NCI-H1436 (cell line): ENCODE measurements around the gene SLC25A38.
"Not testable (repeated sequence)": the region's sequence is repeated elsewhere in the genome, so short reads cannot be mapped to it uniquely, and the experiment has no call there.

ENCODE experiments used
- DNase-seq: peaks from one replicate; lab custom pipeline; 2025; lab: John Stamatoyannopoulos, UW

SLC25A38 gene

GRCh38 chr3:39383045-39383880 lies at the start of gene SLC25A38:
Gene SLC25A38 (plus strand): TSS chr3:39383370. CDS start chr3:39383725, 355 bp downstream.
- no peak for DNase-seq

DNA sequence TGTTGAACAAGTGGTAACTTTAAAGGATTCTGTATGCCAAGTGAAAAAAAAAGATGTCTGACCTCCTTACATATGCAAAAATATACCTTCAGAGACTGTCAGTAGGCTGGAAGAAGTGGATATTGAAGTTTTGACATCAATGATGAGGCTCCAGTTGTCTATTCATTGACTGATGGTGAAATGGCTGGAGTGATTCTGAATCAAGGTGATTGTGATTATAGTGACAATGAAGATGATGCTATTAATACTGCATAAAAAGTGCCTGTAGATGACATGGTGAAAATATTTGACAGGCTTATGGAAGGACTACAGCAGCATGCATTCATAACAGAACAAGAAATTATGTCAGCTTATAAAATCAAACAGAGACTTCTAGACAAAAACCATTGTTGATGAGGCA lies 49.6 kb upstream of the SLC25A38 start:
- DNase-seq = no peak

- DNase-seq = no peak
Measured at GRCh38 chr3:39334205-39334604, 49.0 kb upstream of the SLC25A38 start.

GRCh38 chr3:39338201-39338600 lies 45.0 kb upstream of the SLC25A38 start:
- no peak for DNase-seq

- DNase-seq = no peak
Measured at GRCh38 chr3:39339086-39339485, 44.1 kb upstream of the SLC25A38 start.

- DNase-seq = no peak
Measured at GRCh38 chr3:39343076-39343717, 40.0 kb upstream of the SLC25A38 start.

GRCh38 chr3:39343760-39344159 lies 39.4 kb upstream of the SLC25A38 start:
- DNase-seq = no peak

GRCh38 chr3:39344746-39345344 lies 38.3 kb upstream of the SLC25A38 start:
- no peak for DNase-seq

DNA sequence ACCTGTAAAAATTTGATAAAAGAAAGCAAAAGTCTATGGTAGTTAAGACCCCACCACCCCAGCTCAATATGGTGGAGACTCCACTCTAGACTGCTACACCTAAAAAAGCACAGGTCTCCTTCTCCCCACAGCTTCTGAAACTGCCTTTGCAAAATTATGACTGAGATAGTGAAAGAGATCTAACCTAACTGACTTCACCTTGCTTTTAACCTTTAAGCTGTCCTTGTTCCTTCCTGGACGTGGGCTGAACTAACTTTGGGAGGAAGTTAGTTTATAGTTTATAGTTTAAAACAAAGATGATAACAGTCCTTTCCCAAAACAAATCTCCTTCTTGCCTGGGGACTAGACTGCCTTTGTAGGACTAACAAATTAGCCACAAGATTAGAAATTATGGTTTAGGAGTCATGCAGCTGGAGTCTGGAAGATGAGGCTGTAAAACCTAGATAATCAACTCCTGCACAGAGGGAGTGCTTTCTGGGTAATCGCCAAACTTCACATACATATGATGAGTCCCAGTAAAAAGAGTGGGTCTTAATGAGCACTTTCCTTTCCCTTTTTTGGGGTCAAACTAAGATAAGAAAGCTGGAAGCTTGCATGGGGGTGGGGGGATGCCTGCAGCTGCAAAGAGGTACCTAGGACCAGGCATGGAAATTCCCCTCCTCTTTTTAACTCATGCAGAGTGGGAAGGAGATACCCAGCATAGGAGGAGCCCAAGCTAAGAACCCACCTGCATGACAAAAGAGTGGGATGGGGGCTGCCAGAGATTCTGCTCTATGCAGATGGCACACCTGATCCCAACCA lies 36.2 kb upstream of the SLC25A38 start:
- no peak for DNase-seq

- DNase-seq = no peak
Measured at GRCh38 chr3:39347586-39347876, 35.6 kb upstream of the SLC25A38 start.

DNA sequence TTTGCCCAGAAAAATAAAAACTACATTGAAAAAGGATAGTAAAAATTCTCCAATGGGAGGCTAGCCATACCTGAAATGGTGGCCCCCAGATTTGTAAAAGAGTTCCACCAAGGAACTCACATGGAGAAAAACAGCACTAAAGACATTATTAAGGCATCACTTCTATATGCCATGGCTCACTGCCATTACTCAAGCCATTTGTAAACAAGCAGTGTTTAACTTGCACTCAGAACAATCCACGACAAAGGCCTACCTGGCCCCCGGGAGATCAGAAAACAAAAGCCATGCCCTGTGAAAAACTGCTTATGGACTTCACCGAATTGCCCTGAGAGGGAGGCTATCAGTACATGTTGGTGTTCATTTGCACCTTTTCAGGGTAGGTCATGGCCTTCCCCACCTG lies 34.1 kb upstream of the SLC25A38 start:
- DNase-seq = no peak

DNA sequence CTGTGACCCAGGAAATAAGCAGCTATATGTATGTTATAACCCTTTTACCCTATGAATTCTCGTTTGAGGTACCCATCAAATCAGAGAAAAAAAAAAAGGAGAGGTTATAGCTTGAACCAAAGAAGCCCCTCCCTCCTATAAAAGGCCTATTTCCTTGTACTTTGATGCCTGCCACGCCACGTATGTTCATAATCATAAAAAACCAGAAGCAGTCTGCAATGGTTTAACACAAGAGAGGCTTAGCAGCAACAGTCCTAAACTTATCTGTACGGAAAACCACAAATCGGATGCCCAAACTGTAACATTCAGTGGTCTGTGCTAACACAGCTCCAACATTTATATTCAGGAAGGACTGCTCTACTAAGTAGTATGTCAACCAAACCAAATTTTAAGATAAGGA lies 32.5 kb upstream of the SLC25A38 start:
- DNase-seq = no peak

- DNase-seq = not testable (repeated sequence)
Measured at GRCh38 chr3:39351134-39351533, 32.0 kb upstream of the SLC25A38 start.

DNA sequence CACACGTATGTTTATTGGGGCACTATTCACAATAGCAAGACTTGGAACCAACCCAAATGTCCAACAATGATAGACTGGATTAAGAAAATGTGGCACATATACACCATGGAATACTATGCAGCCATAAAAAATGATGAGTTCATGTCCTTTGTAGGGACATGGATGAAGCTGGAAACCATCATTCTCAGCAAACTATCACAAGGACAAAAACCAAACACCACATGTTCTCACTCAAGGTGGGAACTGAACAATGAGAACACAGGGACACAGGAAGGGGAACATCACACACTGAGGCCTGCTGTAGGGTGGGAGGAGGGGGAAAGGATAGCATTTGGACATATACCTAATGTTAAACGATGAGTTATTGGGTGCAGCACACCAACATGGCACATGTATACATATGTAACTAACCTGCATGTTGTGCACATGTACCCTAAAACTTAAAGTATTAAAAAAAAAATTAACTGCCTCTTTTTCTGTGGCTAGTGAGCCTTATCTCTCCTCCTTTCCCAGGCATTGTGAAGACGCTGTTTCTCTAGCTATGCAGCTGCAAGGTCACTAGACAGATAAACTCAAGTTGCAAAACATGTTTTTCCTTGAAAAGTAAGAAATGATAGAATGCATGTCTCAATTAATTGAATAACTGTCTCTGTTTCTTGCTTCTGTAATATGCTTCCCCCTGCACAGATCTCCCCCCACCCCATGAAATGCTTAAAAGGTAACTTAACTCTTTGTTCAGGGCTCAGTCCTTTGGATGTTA lies 29.8 kb upstream of the SLC25A38 start:
- not testable (repeated sequence) for DNase-seq

GRCh38 chr3:39358333-39358732 lies 24.8 kb upstream of the SLC25A38 start:
- DNase-seq = no peak

- DNase-seq = no peak
Measured at GRCh38 chr3:39361252-39361927, 21.8 kb upstream of the SLC25A38 start.

DNA sequence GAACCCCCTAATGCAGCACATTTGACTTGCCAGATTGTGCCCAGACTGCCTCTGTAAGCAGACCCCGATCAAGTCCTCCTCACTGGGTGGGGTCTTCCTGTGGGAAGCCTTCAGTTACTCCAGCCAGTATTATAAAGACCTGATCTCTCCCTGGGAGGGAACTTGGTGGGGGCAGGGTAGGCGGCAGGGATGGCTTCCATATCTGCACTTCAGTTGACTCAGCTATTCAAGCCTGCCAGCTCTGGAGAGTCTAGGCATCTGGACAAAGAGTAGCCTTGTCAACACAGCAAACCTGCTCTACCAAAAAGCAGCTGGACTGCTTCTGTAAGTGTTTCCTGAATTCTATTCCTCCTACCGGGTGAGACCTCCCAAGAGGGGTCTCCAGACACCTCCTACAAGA lies 21.0 kb upstream of the SLC25A38 start:
- no peak for DNase-seq

DNA sequence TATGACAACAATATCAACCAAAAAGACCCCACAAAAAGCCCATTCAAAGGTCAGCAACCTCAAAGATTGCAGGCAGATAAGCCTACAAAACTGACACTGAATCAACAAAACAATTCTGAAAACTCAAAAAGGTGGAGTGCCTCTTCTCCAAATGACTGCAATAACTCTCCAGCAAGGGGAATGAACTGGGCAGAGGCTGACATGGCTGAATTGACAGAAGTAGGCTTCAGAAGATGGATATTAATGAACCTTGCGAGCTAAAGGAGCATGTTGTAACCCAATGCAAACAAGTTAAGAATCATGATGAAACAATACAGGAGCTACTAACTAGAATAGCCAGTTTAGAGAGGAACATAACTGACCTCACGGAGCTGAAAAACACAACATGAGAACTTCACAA lies 20.4 kb upstream of the SLC25A38 start:
- DNase-seq = no peak

DNA sequence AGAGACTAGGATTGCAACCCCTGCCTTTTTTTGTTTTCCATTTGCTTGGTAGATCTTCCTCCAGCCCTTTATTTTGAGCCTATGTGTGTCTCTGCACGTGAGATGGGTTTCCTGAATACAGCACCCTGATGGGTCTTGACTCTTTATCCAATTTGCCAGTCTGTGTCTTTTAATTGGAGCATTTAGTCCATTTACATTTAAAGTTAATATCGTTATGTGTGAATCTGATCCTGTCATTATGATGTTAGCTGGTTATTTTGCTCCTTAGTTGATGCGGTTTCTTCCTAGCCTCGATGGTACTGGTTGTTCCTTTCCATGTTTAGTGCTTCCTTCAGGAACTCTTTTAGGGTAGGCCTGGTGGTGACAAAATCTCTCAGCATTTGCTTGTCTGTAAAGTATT lies 12.7 kb upstream of the SLC25A38 start:
- DNase-seq = not testable (repeated sequence)

DNA sequence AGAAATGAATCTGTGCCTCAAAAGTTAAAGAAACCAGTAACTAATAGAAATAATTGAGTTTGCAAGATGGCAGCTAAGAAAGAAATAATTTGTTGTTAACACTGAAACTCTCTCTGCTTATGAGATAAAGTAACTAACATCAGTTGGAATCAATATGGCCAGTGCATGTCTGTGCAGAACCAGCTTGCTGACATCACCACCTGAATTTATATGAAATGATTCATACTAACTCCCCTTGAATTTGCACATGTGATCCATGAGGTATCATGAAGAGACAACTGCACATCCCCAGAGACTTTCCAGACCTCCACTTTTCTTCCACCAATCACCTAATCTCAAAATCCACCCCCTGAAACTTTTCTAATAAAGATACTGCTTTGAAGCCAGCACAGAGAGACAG lies 10.3 kb upstream of the SLC25A38 start:
- DNase-seq = no peak

GRCh38 chr3:39376959-39377634 lies 6.1 kb upstream of the SLC25A38 start:
- DNase-seq = no peak
